ENCODE results near the gene LRATD1.

DNA sequence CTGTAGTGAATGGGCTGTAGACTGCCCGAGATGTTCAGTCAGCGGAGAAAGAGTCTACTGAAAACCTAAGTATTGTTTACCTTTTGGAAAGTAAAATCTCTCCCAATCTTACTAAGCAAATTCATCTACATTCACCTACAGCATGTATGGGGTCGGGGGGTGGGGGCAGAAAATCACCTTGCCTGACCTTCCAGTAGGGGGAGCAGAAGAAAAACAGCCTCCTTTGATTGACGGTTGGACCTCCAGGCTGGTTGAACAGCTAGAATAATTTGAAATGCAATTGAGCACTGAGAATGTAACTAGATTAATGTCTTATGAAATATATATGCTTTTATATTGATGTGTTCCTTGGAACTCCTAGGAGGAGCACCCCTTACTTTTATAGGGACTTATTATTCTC is 10.0 kb downstream of the LRATD1 start:
- TF ChIP-seq EZH2 (IDR thresholded peaks at IDR 0.05; ENCODE audit: borderline replicate concordance), result no peak
- TF ChIP-seq, protein P1, sequence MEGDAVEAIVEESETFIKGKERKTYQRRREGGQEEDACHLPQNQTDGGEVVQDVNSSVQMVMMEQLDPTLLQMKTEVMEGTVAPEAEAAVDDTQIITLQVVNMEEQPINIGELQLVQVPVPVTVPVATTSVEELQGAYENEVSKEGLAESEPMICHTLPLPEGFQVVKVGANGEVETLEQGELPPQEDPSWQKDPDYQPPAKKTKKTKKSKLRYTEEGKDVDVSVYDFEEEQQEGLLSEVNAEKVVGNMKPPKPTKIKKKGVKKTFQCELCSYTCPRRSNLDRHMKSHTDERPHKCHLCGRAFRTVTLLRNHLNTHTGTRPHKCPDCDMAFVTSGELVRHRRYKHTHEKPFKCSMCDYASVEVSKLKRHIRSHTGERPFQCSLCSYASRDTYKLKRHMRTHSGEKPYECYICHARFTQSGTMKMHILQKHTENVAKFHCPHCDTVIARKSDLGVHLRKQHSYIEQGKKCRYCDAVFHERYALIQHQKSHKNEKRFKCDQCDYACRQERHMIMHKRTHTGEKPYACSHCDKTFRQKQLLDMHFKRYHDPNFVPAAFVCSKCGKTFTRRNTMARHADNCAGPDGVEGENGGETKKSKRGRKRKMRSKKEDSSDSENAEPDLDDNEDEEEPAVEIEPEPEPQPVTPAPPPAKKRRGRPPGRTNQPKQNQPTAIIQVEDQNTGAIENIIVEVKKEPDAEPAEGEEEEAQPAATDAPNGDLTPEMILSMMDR (IDR thresholded peaks at IDR 0.05; ENCODE audit: poor library complexity), result no peak

Data from hepatocyte (in vitro differentiated cells).